SK-N-MC (cell line): Measurements from ENCODE around the gene CDK9.

Experiments
- EZH2 ChIP-seq: fragments of 200-600 bp; sonication (generic); IDR thresholded peaks from one replicate; pipeline ENCODE4 v1.6.1; 2017; ENCODE audit warnings: antibody characterized with exemption
- FOXP2 ChIP-seq: optimal IDR thresholded peaks from 2 replicates; pipeline ENCODE3; 2011; ENCODE audit warnings: mild to moderate bottlenecking, moderate library complexity; ENCODE audit not compliant: insufficient read depth; ENCODE audit errors: extremely low read length, control extremely low read depth

GRCh38 chr9:127761491-127761956 lies 24.3 kb upstream of the CDK9 start:
- TF ChIP-seq EZH2 (no peak), FOXP2 (no peak)
